ENCODE measurements around the gene SIL1.
"Not testable (repeated sequence)": the region's sequence is repeated elsewhere in the genome, so short reads cannot be mapped to it uniquely, and the experiment has no call there.

The SIL1 gene

GRCh38 chr5:139171779-139172404 lies 26.3 kb downstream of the SIL1 start:
- no peak for DNase-seq

- DNase-seq = no peak
Observed at GRCh38 chr5:139167952-139168720, 30.0 kb downstream of the SIL1 start.

- DNase-seq = no peak
Observed at GRCh38 chr5:139167533-139167932, 30.6 kb downstream of the SIL1 start.

- no peak for DNase-seq
Observed at GRCh38 chr5:139167063-139167462, 31.1 kb downstream of the SIL1 start.

GRCh38 chr5:139164897-139165296 lies 33.3 kb downstream of the SIL1 start:
- DNase-seq = not testable (repeated sequence)

GRCh38 chr5:139164020-139164419 lies 34.1 kb downstream of the SIL1 start:
- peak in 1 of 2 donors; percentile 54 for DNase-seq

- no peak for DNase-seq
Observed at GRCh38 chr5:139162448-139162847, 35.7 kb downstream of the SIL1 start.

- no peak for DNase-seq
Observed at GRCh38 chr5:139158791-139159190, 39.4 kb downstream of the SIL1 start.

GRCh38 chr5:139157556-139157955 lies 40.6 kb downstream of the SIL1 start:
- DNase-seq = no peak

- DNase-seq = no peak
Observed at GRCh38 chr5:139156814-139157213, 41.4 kb downstream of the SIL1 start.

GRCh38 chr5:139155333-139155732 lies 42.8 kb downstream of the SIL1 start:
- no peak for DNase-seq

GRCh38 chr5:139151902-139152301 lies 46.3 kb downstream of the SIL1 start:
- no peak for DNase-seq

- DNase-seq = peak; percentile 64 to 77
Observed at GRCh38 chr5:139150367-139150999, 47.7 kb downstream of the SIL1 start.

- peak; percentile 52 to 79 for DNase-seq
Observed at GRCh38 chr5:139149477-139150199, 48.5 kb downstream of the SIL1 start.

GRCh38 chr5:139148986-139149385 lies 49.2 kb downstream of the SIL1 start:
- DNase-seq = no peak

GRCh38 chr5:139148306-139148705 lies 49.9 kb downstream of the SIL1 start:
- no peak for DNase-seq

- DNase-seq = no peak
Observed at GRCh38 chr5:139147483-139148087, 50.6 kb downstream of the SIL1 start.

- DNase-seq = no peak
Observed at GRCh38 chr5:139146809-139147482, 51.2 kb downstream of the SIL1 start.

- no peak for DNase-seq
Observed at GRCh38 chr5:139141446-139142204, 56.5 kb downstream of the SIL1 start.

- DNase-seq = peak; percentile 26 to 62
Observed at GRCh38 chr5:139140591-139141071, 57.5 kb downstream of the SIL1 start.

- DNase-seq = no peak
Observed at GRCh38 chr5:139138809-139139208, 59.4 kb downstream of the SIL1 start.
